ENCODE results near the gene PTBP1. TPM values are rescaled to one million over a fixed set of nuclear protein-coding genes. Genes with fewer than 3 reads are reported as not detected.

Gene PTBP1
- total RNA-seq, 1 donor from 2014 or later = 210 TPM

DNA sequence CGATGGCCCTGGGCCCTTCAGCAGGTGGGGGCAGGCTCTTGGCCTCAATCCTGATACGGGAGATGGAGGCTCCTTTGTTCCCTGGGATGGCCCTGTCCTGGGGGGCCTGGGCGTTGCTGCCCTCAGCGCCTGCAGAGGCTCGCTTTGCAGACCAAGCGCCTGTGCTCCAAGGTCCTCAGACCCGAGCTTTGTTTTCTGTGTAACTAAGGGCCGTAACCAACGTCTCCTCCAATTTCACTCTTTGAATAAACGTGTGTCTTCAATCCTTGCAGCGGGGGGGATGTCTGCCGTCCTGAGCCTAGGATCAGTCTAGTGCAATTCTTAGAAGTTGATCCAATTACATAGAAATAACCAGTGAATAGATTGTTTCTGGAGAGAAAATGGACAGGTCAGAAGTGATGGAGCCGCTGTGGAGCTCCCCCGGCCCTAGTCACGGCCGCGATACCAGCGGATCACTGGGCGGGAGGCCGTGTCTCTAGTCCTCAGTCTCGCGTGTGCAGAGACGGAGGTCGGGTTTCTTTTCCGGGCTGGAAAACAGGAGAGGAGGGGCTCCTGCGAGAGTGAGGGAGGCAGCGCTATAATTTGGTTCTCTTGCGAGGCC lies 5.3 kb downstream of the PTBP1 start:
- DNase-seq (ENCODE audit: low spot score in 2 of 2) = no peak
- TF ChIP-seq, protein P1, sequence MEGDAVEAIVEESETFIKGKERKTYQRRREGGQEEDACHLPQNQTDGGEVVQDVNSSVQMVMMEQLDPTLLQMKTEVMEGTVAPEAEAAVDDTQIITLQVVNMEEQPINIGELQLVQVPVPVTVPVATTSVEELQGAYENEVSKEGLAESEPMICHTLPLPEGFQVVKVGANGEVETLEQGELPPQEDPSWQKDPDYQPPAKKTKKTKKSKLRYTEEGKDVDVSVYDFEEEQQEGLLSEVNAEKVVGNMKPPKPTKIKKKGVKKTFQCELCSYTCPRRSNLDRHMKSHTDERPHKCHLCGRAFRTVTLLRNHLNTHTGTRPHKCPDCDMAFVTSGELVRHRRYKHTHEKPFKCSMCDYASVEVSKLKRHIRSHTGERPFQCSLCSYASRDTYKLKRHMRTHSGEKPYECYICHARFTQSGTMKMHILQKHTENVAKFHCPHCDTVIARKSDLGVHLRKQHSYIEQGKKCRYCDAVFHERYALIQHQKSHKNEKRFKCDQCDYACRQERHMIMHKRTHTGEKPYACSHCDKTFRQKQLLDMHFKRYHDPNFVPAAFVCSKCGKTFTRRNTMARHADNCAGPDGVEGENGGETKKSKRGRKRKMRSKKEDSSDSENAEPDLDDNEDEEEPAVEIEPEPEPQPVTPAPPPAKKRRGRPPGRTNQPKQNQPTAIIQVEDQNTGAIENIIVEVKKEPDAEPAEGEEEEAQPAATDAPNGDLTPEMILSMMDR (IDR thresholded peaks at IDR 0.05) = no peak
- intact Hi-C loops (cut with DNase I) = no loop called here
- peaks cover 34 to 47% of the 10 kb centered on the region in 2 donors for H3K4me1 ChIP-seq
- no peaks in the 10 kb centered on the region for H3K27me3 ChIP-seq
- H3K4me3 ChIP-seq = peak overlapping the region in 1 of 2 donors; percentile 52
- peak overlapping the region in 1 of 2 donors; percentile 21 for H3K27ac ChIP-seq
- peaks cover 46 to 50% of the 10 kb centered on the region in 2 donors for H3K36me3 ChIP-seq
- no peaks in the 10 kb centered on the region for H3K9me3 ChIP-seq

DNA sequence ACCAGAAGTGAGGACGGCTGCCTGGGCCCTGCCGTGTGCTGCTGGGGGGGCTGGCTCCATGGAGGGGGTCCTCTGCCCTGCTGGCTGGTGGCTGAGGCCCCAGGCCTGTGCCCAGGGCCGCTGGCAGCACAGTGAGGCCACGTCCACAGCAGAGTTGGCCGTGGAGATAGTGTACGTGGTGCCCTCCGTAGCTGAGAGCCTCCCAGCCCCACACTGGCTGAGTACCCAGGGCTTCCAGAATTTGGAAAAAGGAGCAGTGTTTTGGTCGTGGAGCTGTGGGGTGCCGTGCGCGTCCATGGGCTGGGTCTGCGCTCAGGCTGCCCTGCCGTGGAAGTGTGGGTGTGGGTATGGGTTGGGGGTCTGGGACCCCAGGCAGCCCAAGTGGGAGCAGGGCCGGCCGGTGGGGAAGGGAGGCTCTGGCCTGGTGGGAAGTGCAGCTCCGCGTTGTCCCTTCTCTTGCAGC lies 5.9 kb downstream of the PTBP1 start:
- Histone ChIP-seq H3K27ac (no peak overlapping the region), H3K9me3 (no peaks in the 10 kb centered on the region), H3K4me1 (peaks cover 34 to 47% of the 10 kb centered on the region in 2 donors), H3K27me3 (no peaks in the 10 kb centered on the region), H3K36me3 (peaks cover 51 to 55% of the 10 kb centered on the region in 2 donors), H3K4me3 (no peak overlapping the region)
- TF ChIP-seq, protein P1 (IDR thresholded peaks at IDR 0.05) = no peak
- DNase-seq (ENCODE audit: low spot score in 2 of 2) = no peak
- intact Hi-C loops (cut with DNase I) = no loop called here

DNA sequence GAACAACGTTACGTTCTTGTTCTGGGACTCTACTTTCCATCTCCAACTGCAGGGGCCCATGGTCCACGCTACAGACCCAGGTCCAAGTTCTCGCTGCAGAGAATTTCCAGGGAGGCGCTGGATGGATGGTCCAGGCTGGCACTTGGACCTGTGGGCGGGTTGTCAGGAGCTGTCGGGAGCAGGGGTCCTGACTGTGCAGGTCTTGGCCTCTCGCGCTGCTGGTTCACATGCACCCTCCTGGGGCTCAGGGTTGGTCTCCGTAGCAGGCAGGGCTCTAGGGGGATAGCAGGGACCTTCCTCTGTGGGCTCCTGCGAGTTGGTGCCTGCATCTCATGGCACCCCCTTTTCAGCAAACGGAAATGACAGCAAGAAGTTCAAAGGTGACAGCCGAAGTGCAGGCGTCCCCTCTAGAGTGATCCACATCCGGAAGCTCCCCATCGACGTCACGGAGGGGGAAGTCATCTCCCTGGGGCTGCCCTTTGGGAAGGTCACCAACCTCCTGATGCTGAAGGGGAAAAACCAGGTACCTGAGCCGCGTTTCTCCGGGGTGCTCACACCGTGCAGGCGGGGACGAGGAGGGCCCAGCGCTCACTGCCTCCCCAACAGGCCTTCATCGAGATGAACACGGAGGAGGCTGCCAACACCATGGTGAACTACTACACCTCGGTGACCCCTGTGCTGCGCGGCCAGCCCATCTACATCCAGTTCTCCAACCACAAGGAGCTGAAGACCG lies 6.6 kb downstream of the PTBP1 start:
- Histone ChIP-seq H3K4me3 (no peak overlapping the region), H3K9me3 (no peaks in the 10 kb centered on the region), H3K36me3 (peaks cover 58 to 63% of the 10 kb centered on the region in 2 donors), H3K27me3 (no peaks in the 10 kb centered on the region), H3K4me1 (peaks cover 33 to 43% of the 10 kb centered on the region in 2 donors), H3K27ac (no peak overlapping the region)
- DNase-seq (ENCODE audit: low spot score in 2 of 2) = no peak
- TF ChIP-seq, protein P1 (IDR thresholded peaks at IDR 0.05) = no peak
- intact Hi-C loops (cut with DNase I) = no loop called here

DNA sequence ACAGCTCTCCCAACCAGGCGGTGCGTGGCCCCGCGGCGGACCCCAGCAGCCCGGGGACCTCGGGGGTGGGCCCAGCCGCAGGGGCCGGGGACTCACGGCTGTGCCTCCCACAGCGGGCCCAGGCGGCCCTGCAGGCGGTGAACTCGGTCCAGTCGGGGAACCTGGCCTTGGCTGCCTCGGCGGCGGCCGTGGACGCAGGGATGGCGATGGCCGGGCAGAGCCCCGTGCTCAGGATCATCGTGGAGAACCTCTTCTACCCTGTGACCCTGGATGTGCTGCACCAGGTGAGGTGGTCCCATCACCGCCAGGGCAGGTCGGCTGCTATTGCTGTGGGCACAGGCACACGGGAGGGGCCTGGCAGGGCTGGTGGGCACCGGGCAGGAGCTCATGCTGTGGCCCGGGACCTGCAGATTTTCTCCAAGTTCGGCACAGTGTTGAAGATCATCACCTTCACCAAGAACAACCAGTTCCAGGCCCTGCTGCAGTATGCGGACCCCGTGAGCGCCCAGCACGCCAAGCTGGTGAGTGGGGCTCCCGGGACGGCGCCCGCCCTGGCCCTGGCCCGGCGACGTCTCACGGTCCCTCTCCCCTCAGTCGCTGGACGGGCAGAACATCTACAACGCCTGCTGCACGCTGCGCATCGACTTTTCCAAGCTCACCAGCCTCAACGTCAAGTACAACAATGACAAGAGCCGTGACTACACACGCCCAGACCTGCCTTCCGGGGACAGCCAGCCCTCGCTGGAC lies 7.3 kb downstream of the PTBP1 start:
- Histone ChIP-seq H3K4me1 (peaks cover 26 to 35% of the 10 kb centered on the region in 2 donors), H3K27me3 (no peaks in the 10 kb centered on the region), H3K4me3 (no peak overlapping the region), H3K27ac (no peak overlapping the region), H3K36me3 (peaks cover 66 to 70% of the 10 kb centered on the region in 2 donors), H3K9me3 (no peaks in the 10 kb centered on the region)
- TF ChIP-seq, protein P1 (IDR thresholded peaks at IDR 0.05) = no peak
- DNase-seq (ENCODE audit: low spot score in 2 of 2) = no peak
- intact Hi-C loops (cut with DNase I) = no loop called here

DNA sequence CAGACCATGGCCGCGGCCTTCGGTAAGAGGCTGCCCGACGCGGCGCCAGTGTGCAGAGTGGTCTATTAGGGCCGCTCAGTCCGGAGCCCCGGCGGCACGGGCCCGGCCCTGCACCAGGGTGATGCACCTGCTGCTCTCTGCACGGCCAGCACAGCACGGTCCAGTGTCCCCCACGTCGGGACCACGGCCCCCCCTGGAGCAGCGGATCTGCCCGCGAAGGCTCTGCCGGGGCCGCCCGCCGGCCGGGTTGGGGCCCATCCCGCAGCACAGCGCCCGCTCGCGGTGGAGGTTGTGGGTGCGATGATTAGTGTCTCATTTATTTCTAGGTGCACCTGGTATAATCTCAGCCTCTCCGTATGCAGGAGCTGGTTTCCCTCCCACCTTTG lies 7.9 kb downstream of the PTBP1 start:
- intact Hi-C loops (cut with DNase I) = no loop called here
- Histone ChIP-seq H3K27ac (no peak overlapping the region), H3K36me3 (peaks cover 71 to 76% of the 10 kb centered on the region in 2 donors), H3K4me1 (peaks cover 21 to 30% of the 10 kb centered on the region in 2 donors), H3K9me3 (no peaks in the 10 kb centered on the region), H3K4me3 (no peak overlapping the region), H3K27me3 (no peaks in the 10 kb centered on the region)
- TF ChIP-seq, protein P1 (IDR thresholded peaks at IDR 0.05) = no peak
- no peak for DNase-seq (ENCODE audit: low spot score in 2 of 2)
